HG03432 (cell line): ENCODE data around the gene SCYGR4.
"Not testable (repeated sequence)": the region's sequence is repeated elsewhere in the genome, so short reads cannot be mapped to it uniquely, and the experiment has no call there.

Experiments used
- ATAC-seq: cut with Tn5 transposase; IDR thresholded peaks from one replicate; pipeline ENCODE4 v1.9.1; 2021; ENCODE audit warnings: mild to moderate bottlenecking, moderate library complexity; ENCODE audit not compliant: unreplicated experiment

The SCYGR4 gene

GRCh38 chr2:227665189-227665940 is 48.1 kb downstream of the SCYGR4 start:
- ATAC-seq: no peak

GRCh38 chr2:227666631-227667170 is 49.4 kb downstream of the SCYGR4 start, which contains the start of gene SCYGR5:
SCYGR5 (plus strand) TSS chr2:227666804; CDS start chr2:227666804, 0 bp downstream.
- not testable (repeated sequence) for ATAC-seq
